HepG2 (cell line): Measurements from ENCODE around the gene COPB2. TPM values are rescaled to one million over a fixed set of nuclear protein-coding genes. Genes with fewer than 3 reads are reported as not detected.

ENCODE experiments used
- CENPBD1 ChIP-seq: sonication (generic); formaldehyde crosslinking; IDR thresholded peaks from 2 replicates; pipeline ENCODE4 v1.8.0; 2022; ENCODE audit warnings: missing genetic modification reagents, low read depth, mild to moderate bottlenecking, borderline replicate concordance
- FOXM1 ChIP-seq: sonication (generic); formaldehyde crosslinking; IDR thresholded peaks from 2 replicates; pipeline ENCODE4 v1.5.0; 2020; ENCODE audit warnings: missing genetic modification reagents
- GFI1 ChIP-seq: sonication (generic); formaldehyde crosslinking; IDR thresholded peaks from 2 replicates; pipeline ENCODE4 v1.5.0; 2020; ENCODE audit warnings: missing genetic modification reagents, mild to moderate bottlenecking, borderline replicate concordance
- IKZF5 ChIP-seq: IDR thresholded peaks from 2 replicates; pipeline ENCODE4 v1.6.1; 2018; ENCODE audit warnings: missing genetic modification reagents, mild to moderate bottlenecking, missing compliant biosample characterization
- IRX3 ChIP-seq: sonication (generic); formaldehyde crosslinking; IDR thresholded peaks from 2 replicates; pipeline ENCODE4 v1.8.1; 2023; ENCODE audit warnings: mild to moderate bottlenecking, low read depth, missing genetic modification reagents, borderline replicate concordance
- KDM3A ChIP-seq: IDR thresholded peaks from 2 replicates; pipeline ENCODE4 v1.6.1; 2018; ENCODE audit warnings: low read depth, missing compliant biosample characterization
- MLX ChIP-seq: IDR thresholded peaks from 2 replicates; pipeline ENCODE4 v1.6.1; 2016
- NFYC ChIP-seq: IDR thresholded peaks from 2 replicates; pipeline ENCODE4 v1.6.1; 2016; ENCODE audit warnings: missing genetic modification reagents, missing compliant biosample characterization
- SYNCRIP ChIP-seq: fragments of 200-400 bp; formaldehyde crosslinking; IDR thresholded peaks from 2 replicates; pipeline ENCODE4 v1.6.1; 2018; ENCODE audit warnings: mild to moderate bottlenecking, low read depth, low read length; ENCODE audit not compliant: insufficient read depth
- ZFAT ChIP-seq: sonication (generic); formaldehyde crosslinking; conservative IDR thresholded peaks from 2 replicates; pipeline ENCODE4 v1.8.1; 2023; ENCODE audit warnings: missing genetic modification reagents, inconsistent platforms
- ZNF205 ChIP-seq: IDR thresholded peaks from 2 replicates; pipeline ENCODE4 v1.6.1; 2018; ENCODE audit warnings: missing biosample characterization, missing genetic modification reagents
- ZNF354B ChIP-seq: sonication (generic); formaldehyde crosslinking; IDR thresholded peaks from 2 replicates; pipeline ENCODE4 v1.8.0; 2022; ENCODE audit warnings: mild to moderate bottlenecking, missing genetic modification reagents
- ZNF574 ChIP-seq: sonication (generic); formaldehyde crosslinking; IDR thresholded peaks from 2 replicates; pipeline ENCODE4 v1.4.0; 2020; ENCODE audit warnings: missing genetic modification reagents
- ZNF598 ChIP-seq: sonication (generic); formaldehyde crosslinking; IDR thresholded peaks from 2 replicates; pipeline ENCODE4 v1.5.1; 2020; ENCODE audit warnings: mild to moderate bottlenecking, missing genetic modification reagents, borderline replicate concordance
- ZNF614 ChIP-seq: IDR thresholded peaks from 2 replicates; pipeline ENCODE4 v1.6.1; 2018; ENCODE audit warnings: missing biosample characterization, missing genetic modification reagents, inconsistent platforms, borderline replicate concordance
- ZNF879 ChIP-seq: sonication (generic); formaldehyde crosslinking; IDR thresholded peaks from 2 replicates; pipeline ENCODE4 v1.8.1; 2023; ENCODE audit warnings: missing genetic modification reagents
- ZZZ3 ChIP-seq: sonication (generic); formaldehyde crosslinking; IDR thresholded peaks from 2 replicates; pipeline ENCODE4 v1.4.0; 2020; ENCODE audit warnings: missing genetic modification reagents, mild to moderate bottlenecking, borderline replicate concordance
- polyA plus RNA-seq, 8 experiments: library from polyadenylated mRNA; depleted of rRNA in 3 of 8; stranded (reverse) in 7 of 8; unstranded in 1 of 8; fragments of >200 nt; fragmentation: Illumina TruSeq in 4 of 8; extraction: Trizol in 4 of 8; gene quantifications; 2 replicates each; pipeline versions ENCODE4 v1.2.1 to v1.2.3, GENCODE V29; 2011 to 2016; ENCODE audit warnings: low read depth in 4 of 8, missing spikeins in 1 of 8, mixed read lengths in 1 of 8; ENCODE audit not compliant: insufficient read depth in 1 of 8
- total RNA-seq, 5 experiments: library from RNA; depleted of rRNA; stranded (reverse); fragments of >200 nt; fragmentation: Illumina TruSeq; extraction: Trizol; gene quantifications; 2 replicates each; pipeline ENCODE4 v1.2.3, GENCODE V29; 2016; ENCODE audit warnings: low read depth in 1 of 5
- TF ChIP-seq, protein P1 (sequence below), 2 experiments: sonication (generic) in 1 of 2; formaldehyde crosslinking in 1 of 2; IDR thresholded peaks; 2 replicates each; pipeline versions ENCODE4 v1.6.1 to v1.9.0; 2014 to 2022; ENCODE audit warnings: antibody characterized with exemption in 1 of 2, borderline replicate concordance in 1 of 2, inconsistent platforms in 1 of 2, low read depth in 1 of 2, missing genetic modification reagents in 1 of 2

COPB2 gene
- total and polyA plus RNA-seq, 2 of the 13 experiments (the other 11 are each of a cell fraction or from before 2014, with no cell fraction given) = 83.3 to 217 TPM

GRCh38 chr3:139329364-139329850 lies 60.0 kb downstream of the COPB2 start (continued):
- TF ChIP-seq, protein P1, sequence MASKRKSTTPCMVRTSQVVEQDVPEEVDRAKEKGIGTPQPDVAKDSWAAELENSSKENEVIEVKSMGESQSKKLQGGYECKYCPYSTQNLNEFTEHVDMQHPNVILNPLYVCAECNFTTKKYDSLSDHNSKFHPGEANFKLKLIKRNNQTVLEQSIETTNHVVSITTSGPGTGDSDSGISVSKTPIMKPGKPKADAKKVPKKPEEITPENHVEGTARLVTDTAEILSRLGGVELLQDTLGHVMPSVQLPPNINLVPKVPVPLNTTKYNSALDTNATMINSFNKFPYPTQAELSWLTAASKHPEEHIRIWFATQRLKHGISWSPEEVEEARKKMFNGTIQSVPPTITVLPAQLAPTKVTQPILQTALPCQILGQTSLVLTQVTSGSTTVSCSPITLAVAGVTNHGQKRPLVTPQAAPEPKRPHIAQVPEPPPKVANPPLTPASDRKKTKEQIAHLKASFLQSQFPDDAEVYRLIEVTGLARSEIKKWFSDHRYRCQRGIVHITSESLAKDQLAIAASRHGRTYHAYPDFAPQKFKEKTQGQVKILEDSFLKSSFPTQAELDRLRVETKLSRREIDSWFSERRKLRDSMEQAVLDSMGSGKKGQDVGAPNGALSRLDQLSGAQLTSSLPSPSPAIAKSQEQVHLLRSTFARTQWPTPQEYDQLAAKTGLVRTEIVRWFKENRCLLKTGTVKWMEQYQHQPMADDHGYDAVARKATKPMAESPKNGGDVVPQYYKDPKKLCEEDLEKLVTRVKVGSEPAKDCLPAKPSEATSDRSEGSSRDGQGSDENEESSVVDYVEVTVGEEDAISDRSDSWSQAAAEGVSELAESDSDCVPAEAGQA (IDR thresholded peaks at IDR 0.05; ENCODE audit: low read depth) = no peak
- TF ChIP-seq, protein P1 (CRISPR knock-in tag; IDR thresholded peaks at IDR 0.05; ENCODE audit: borderline replicate concordance) = no peak
- 0 out of 2 replicates have a peak, but pooled peaks have one; percentile 57 for TF ChIP-seq ZNF205 (CRISPR knock-in tag)
- no peak for TF ChIP-seq ZZZ3 (CRISPR knock-in tag)
- no peak for TF ChIP-seq MLX (CRISPR knock-in tag)
- TF ChIP-seq IRX3 (CRISPR knock-in tag) = no peak
- peak; percentile 90 for TF ChIP-seq ZNF574 (CRISPR knock-in tag)
- TF ChIP-seq ZFAT (CRISPR knock-in tag) = no peak
- TF ChIP-seq ZNF354B = no peak
- TF ChIP-seq NFYC (CRISPR knock-in tag) = no peak
- TF ChIP-seq FOXM1 (CRISPR knock-in tag) = no peak
- TF ChIP-seq ZNF614 (CRISPR knock-in tag) = peak; percentile 56; the same call in 1 of the 2 replicates
- no peak for TF ChIP-seq GFI1
- TF ChIP-seq CENPBD1 (CRISPR knock-in tag) = no peak
- TF ChIP-seq SYNCRIP = no peak
- TF ChIP-seq ZNF598 (CRISPR knock-in tag) = 0 out of 2 replicates have a peak, but pooled peaks have one; percentile 35
- no peak for TF ChIP-seq ZNF879 (CRISPR knock-in tag)
- TF ChIP-seq KDM3A (CRISPR knock-in tag) = peak; percentile 86; the same call in 1 of the 2 replicates
- peak; percentile 66; the same call in 1 of the 2 replicates for TF ChIP-seq IKZF5
